ENCODE measurements around the gene EVI2B. TPM values are rescaled to one million over a fixed set of nuclear protein-coding genes. Genes with fewer than 3 reads are reported as not detected.
A peak's percentile ranks its signal among the peaks of the same experiment; 100 is the strongest.
"Not testable (repeated sequence)": the region's sequence is repeated elsewhere in the genome, so short reads cannot be mapped to it uniquely, and the experiment has no call there.

EVI2B gene
- total RNA-seq, 2 donors from 2014 or later: 28.0 to 37.3 TPM

DNA sequence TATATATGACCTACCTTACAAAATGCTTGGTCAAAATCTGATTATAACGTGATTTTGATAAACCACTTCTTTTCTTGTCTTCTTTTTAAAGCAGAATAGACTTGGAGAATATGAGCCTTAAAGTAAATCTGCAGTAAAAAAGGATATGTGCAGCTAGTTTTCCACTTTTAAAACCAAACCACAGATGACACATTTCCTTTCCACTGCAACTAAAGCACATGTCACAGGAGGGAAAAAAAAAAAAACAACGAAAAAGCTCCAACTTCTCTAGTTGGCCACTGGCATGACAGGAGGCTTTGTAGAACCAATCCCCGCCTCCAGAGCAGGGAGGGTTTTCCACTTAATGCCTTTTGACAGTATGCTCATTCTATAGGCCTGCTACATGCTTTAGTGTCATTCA, 7.6 kb upstream of the EVI2B start, which contains the start of gene EVI2A:
Gene EVI2A (minus strand): TSS at position 142 of the 400 bp plus-strand sequence. CDS start 2,609 bp downstream, outside the sequence.
- H3K4me3 Mint-ChIP-seq: peak within 1 kb of the TSS; percentile 68 to 82
- no peaks in the 10 kb centered on the region for H3K27me3 Mint-ChIP-seq (ENCODE audit: low read depth)
- H3K27ac Mint-ChIP-seq: peak within 1 kb of the TSS; percentile 94
- ATAC-seq (replicated peaks in 1 of 2): peak; percentile 90 to 91
- H3K9me3 Mint-ChIP-seq: no peaks in the 10 kb centered on the region
- peaks cover 31% of the 10 kb centered on the region for H3K4me1 Mint-ChIP-seq (ENCODE audit: low read depth)
- DNase-seq: peak; percentile 76 to 87
- peaks cover 3 to 17% of the 10 kb centered on the region in 2 donors for H3K36me3 Mint-ChIP-seq (ENCODE audit: insufficient read depth in 2 of 2)

DNA sequence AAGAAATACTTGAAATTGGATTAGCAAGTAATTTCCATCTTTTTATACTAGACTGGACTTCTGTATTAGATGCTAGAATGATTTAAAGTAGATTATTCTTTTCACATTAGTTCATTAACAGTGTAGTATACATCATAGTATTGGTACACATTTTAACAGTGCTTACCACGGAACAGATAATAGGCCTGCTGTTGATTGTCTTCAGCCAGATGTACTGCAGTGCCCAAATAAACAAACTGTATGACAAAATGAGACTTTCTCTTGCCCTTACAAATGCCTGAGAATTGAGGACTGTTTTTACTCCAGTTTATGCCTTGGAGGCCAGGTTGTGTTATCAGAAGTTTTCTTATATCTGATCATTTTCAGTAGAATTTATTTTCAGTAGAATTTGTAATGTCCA, 6.9 kb upstream of the EVI2B start:
- no peaks in the 10 kb centered on the region for H3K27me3 Mint-ChIP-seq (ENCODE audit: low read depth)

DNA sequence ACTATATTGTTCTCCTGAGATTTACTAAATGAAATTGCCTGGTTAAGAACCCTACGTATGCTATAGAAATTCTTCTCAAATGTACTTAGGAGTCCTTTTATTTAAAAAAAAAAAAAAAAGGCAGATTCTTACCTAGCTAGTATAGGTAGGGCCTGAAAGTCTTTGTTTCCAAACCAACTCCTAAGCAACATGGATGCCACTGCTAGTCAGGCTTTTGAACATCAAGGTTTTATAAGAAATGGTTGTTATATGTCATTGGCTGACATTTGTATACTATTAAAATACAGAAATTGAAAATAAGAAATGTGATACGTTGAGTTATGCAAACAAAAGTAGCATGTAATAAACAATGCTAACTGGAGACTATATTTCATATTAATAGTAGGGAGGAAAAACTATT, 6.4 kb upstream of the EVI2B start:
- Mint-ChIP-seq H3K27me3 (ENCODE audit: low read depth) (no peaks in the 10 kb centered on the region), H3K36me3 (ENCODE audit: insufficient read depth in 2 of 2) (peaks cover 3 to 17% of the 10 kb centered on the region in 2 donors), H3K9me3 (no peaks in the 10 kb centered on the region), H3K27ac (peak overlapping the region; percentile 94), H3K4me1 (ENCODE audit: low read depth) (peaks cover 42% of the 10 kb centered on the region), H3K4me3 (peak overlapping the region; percentile 68 to 82)
- DNase-seq (no peak), ATAC-seq (replicated peaks in 1 of 2) (no peak)

More for the DNA sequence above, 6.9 kb upstream of the EVI2B start:
- Mint-ChIP-seq H3K4me3 (peak overlapping the region; percentile 68 to 82), H3K4me1 (ENCODE audit: low read depth) (peaks cover 38% of the 10 kb centered on the region), H3K36me3 (ENCODE audit: insufficient read depth in 2 of 2) (peaks cover 3 to 17% of the 10 kb centered on the region in 2 donors), H3K27ac (peak overlapping the region; percentile 94), H3K9me3 (no peaks in the 10 kb centered on the region)
- DNase-seq (no peak), ATAC-seq (replicated peaks in 1 of 2) (no peak)

DNA sequence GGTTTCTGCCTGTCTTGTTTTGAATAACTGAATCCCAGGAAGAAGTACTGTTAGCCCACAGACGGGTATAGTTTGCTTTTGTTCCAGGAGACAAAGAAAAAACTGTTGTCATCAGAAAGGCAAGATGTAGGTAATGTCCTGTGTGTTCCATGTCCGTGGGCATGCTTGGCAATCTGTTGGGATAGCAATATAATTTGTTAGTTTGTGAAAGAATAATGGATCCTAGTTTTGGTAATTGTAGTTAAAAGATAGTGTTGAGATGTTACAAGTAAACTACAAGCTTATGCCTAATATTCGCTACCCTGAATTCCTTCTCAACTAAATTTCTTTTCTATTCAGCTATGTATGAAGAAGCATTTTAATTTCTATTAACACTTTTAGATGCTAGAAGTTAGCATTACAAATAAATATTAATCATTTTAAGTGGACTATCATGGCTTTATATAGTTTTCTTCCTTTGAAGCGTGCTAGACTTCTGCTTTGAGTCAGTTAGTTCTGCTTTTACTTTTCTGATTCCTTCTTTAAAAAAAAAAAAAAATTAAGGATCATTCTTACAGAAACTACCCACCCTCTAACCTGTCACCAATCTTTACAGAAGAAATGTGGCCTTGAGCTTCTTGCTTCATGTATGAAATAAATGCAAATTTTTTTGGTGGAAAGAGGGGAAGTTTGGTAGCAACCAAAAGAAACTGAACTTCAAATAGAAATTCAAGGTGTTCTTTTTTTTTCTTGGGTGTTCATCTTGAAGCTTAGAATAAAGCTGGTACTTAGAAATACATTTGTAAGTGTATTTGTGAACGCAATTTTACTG, 5.2 kb upstream of the EVI2B start:
- DNase-seq (no peak), ATAC-seq (replicated peaks in 1 of 2) (peak; percentile 27 to 28)
- H3K27me3 Mint-ChIP-seq (ENCODE audit: low read depth): no peaks in the 10 kb centered on the region
- H3K36me3 Mint-ChIP-seq (ENCODE audit: insufficient read depth in 2 of 2): peaks cover 3 to 17% of the 10 kb centered on the region in 2 donors
- peaks cover 0 to 1% of the 10 kb centered on the region in 2 donors for H3K9me3 Mint-ChIP-seq
- H3K4me1 Mint-ChIP-seq (ENCODE audit: low read depth): peaks cover 51% of the 10 kb centered on the region
- H3K4me3 Mint-ChIP-seq: peak overlapping the region; percentile 68 to 82
- H3K27ac Mint-ChIP-seq: peak overlapping the region; percentile 94

DNA sequence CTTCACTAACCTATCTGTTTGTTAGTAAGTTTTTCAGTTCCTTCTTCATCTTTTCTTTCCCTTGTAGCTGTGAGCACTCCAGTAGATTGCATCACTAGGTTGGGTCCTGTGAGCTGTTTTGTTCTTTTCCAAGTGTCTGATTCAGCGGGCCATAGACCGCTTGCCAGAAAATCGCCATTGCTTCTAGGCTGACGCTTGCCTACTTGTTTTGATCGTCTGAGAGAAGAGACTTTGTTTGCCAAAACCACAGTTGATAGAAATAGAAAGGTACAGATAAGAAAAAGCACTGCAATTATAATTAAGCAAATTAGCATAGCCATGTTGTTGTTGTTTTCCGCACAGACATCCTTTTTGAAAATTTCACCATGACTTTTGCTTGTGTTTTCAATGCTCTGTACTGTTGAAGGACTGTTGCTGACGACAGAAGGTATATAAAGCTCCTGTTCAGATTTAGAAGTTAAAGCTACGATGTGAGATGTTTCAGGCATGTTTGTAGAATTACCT, 4.5 kb upstream of the EVI2B start:
- Mint-ChIP-seq H3K27me3 (ENCODE audit: low read depth) (no peaks in the 10 kb centered on the region), H3K4me3 (peak overlapping the region; percentile 68 to 82), H3K27ac (peak overlapping the region; percentile 94), H3K36me3 (ENCODE audit: insufficient read depth in 2 of 2) (peaks cover 3 to 17% of the 10 kb centered on the region in 2 donors), H3K4me1 (ENCODE audit: low read depth) (peaks cover 51% of the 10 kb centered on the region), H3K9me3 (peaks cover 0 to 1% of the 10 kb centered on the region in 2 donors)
- ATAC-seq (replicated peaks in 1 of 2): peak; percentile 60 to 63
- DNase-seq: peak; percentile 67 to 74

DNA sequence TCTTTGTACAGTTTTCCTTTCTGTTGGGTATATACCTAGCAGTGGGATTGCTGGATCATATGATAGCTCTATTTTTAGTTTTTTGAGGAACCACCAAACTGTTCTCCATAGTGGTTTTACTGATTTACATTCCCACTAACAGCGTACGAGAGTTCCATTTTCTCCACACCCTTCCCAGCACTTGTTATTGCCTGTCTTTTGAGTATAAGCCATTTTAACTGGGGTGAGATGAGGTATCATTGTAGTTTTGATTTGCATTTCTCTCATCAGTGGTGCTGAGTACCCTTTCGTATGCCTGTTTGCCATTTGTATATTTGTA, 887 bp upstream of the EVI2B start:
- Mint-ChIP-seq H3K27me3 (ENCODE audit: low read depth) (no peaks in the 10 kb centered on the region), H3K36me3 (ENCODE audit: insufficient read depth in 2 of 2) (peaks cover 7 to 19% of the 10 kb centered on the region in 2 donors), H3K4me3 (peak overlapping the region; percentile 50 to 64), H3K4me1 (ENCODE audit: low read depth) (peaks cover 59% of the 10 kb centered on the region), H3K9me3 (peaks cover 0 to 1% of the 10 kb centered on the region in 2 donors), H3K27ac (peak overlapping the region; percentile 98)
- ATAC-seq (replicated peaks in 1 of 2) (no peak), DNase-seq (no peak)

DNA sequence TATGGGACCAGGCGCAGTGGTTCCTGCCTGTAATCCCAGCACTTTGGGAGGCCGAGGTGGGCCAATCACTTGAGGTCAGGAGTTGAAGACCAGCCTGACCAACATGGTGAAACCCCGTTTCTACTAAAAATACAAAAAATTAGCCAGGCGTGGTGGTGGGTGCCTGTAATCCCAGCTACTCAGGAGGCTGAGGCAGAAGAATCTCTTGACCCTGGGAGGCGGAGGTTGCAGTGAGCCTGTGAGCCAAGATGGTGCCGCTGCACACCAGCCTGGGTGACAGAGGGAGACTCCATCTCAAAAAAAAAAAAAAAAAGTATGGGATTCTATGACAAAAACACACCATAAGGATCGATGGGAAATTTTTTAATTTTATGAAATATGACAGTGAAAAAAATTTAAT, 1.6 kb downstream of the EVI2B start:
- not testable (repeated sequence) for H3K27me3 Mint-ChIP-seq (ENCODE audit: low read depth); H3K9me3 Mint-ChIP-seq; ATAC-seq (replicated peaks in 1 of 2)
- Mint-ChIP-seq H3K4me3 (peak overlapping the region; percentile 76 to 88), H3K4me1 (ENCODE audit: low read depth) (peaks cover 65% of the 10 kb centered on the region), H3K27ac (peak overlapping the region; percentile 97), H3K36me3 (ENCODE audit: insufficient read depth in 2 of 2) (peaks cover 6 to 13% of the 10 kb centered on the region in 2 donors)
- DNase-seq: peak; percentile 42 to 51

DNA sequence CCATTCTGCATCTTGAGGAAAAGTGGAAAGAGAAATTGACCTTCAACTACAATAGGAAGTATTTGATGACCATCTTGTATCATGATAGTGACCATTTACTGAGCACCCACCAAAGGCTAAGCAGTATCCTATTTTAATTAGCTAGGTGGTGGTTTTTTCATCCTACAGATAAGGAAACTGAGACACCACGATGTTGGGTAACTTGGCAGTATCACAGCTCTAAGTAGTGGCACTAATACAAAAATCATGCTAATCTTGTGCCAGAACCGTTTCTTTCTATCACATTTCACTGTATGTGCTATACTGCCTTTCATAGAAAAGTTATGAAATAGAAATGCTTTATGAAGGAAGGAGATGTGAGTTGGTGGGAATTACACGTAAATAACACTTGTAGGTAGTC, 2.3 kb downstream of the EVI2B start:
- Mint-ChIP-seq H3K4me3 (peak overlapping the region; percentile 76 to 88), H3K27me3 (ENCODE audit: low read depth) (no peaks in the 10 kb centered on the region), H3K27ac (peak overlapping the region; percentile 97), H3K36me3 (ENCODE audit: insufficient read depth in 2 of 2) (peaks cover 6 to 9% of the 10 kb centered on the region in 2 donors), H3K4me1 (ENCODE audit: low read depth) (peaks cover 63% of the 10 kb centered on the region), H3K9me3 (peaks cover 0 to 1% of the 10 kb centered on the region in 2 donors)
- DNase-seq (no peak), ATAC-seq (replicated peaks in 1 of 2) (no peak)

DNA sequence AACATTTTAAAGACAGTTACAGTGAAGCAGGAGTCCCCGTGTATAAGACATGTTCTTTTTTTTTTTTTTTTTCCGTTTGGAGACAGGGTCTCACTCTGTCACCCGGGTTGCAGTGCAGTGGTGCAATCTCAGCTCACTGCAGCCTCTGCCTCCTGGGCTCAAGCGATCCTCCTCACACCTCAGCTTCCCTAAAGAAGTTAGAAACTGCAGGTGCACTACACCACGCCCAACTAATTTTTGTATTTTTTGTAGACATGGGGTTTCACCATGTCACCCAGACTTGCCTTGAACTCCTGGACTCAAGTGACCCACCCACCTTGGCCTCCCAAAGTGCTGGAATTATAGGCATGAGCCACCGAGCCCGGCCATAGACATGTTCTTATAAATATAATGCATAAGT, 3.0 kb downstream of the EVI2B start:
- peak in 1 of 2 donors; percentile 12 for ATAC-seq (replicated peaks in 1 of 2)
- peak; percentile 15 to 28 for DNase-seq
- H3K27me3 Mint-ChIP-seq (ENCODE audit: low read depth): no peaks in the 10 kb centered on the region
- peaks cover 9 to 12% of the 10 kb centered on the region in 2 donors for H3K36me3 Mint-ChIP-seq (ENCODE audit: insufficient read depth in 2 of 2)
- peak overlapping the region; percentile 76 to 88 for H3K4me3 Mint-ChIP-seq
- peaks cover 63% of the 10 kb centered on the region for H3K4me1 Mint-ChIP-seq (ENCODE audit: low read depth)
- peaks cover 0 to 4% of the 10 kb centered on the region in 2 donors for H3K9me3 Mint-ChIP-seq
- H3K27ac Mint-ChIP-seq: peak overlapping the region; percentile 97

DNA sequence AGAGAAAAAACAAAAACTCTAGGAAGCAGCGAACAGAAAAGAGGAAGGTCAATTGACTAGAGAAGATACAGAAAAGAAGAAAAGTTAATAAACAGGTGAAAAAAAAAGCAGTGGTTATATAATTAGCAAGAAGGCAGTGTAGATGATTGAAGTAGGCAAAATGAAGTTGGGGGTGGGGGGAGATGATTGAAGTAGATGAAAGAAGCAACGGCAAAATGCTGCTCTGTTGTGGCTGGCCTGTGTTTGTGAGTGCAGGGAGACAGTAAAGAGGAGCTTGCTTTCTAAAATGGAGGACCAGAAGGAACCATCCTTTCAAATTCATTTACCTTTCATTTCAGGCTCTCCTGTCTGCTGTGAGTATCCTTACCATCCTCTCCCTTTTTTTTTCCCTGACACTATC, 3.6 kb downstream of the EVI2B start:
- DNase-seq (peak; percentile 31 to 39), ATAC-seq (replicated peaks in 1 of 2) (peak; percentile 35 to 49)
- Mint-ChIP-seq H3K27ac (peak overlapping the region; percentile 92), H3K36me3 (ENCODE audit: insufficient read depth in 2 of 2) (peaks cover 11 to 18% of the 10 kb centered on the region in 2 donors), H3K4me3 (peak overlapping the region; percentile 76 to 88), H3K9me3 (peaks cover under 1 to 5% of the 10 kb centered on the region in 2 donors), H3K4me1 (ENCODE audit: low read depth) (peaks cover 62% of the 10 kb centered on the region), H3K27me3 (ENCODE audit: low read depth) (no peaks in the 10 kb centered on the region)

DNA sequence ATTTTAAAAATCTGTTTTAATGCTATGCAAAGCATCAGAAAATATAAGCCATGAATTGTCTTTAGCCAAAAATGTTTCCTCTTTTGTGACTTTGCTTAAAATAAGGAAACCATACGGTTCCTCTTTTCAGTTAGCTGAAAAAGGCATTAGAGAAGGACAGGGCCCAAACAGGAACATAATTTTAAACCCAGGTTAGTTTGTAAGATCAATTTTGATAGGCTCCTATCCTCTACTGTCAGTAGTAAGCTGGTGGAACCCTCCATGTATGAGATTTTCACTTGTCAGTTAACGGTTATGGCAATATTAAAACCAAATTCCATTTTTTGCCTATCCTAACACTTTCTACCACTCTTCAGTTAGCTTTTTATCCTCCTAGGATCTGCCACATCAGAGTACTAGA, 4.3 kb downstream of the EVI2B start:
- H3K27me3 Mint-ChIP-seq (ENCODE audit: low read depth): no peaks in the 10 kb centered on the region
- peak overlapping the region; percentile 76 to 88 for H3K4me3 Mint-ChIP-seq
- DNase-seq (no peak), ATAC-seq (replicated peaks in 1 of 2) (no peak)
- H3K36me3 Mint-ChIP-seq (ENCODE audit: insufficient read depth in 2 of 2): peaks cover 15 to 25% of the 10 kb centered on the region in 2 donors
- peaks cover 4 to 10% of the 10 kb centered on the region in 2 donors for H3K9me3 Mint-ChIP-seq
- H3K27ac Mint-ChIP-seq: peak overlapping the region; percentile 92
- peaks cover 63% of the 10 kb centered on the region for H3K4me1 Mint-ChIP-seq (ENCODE audit: low read depth)

DNA sequence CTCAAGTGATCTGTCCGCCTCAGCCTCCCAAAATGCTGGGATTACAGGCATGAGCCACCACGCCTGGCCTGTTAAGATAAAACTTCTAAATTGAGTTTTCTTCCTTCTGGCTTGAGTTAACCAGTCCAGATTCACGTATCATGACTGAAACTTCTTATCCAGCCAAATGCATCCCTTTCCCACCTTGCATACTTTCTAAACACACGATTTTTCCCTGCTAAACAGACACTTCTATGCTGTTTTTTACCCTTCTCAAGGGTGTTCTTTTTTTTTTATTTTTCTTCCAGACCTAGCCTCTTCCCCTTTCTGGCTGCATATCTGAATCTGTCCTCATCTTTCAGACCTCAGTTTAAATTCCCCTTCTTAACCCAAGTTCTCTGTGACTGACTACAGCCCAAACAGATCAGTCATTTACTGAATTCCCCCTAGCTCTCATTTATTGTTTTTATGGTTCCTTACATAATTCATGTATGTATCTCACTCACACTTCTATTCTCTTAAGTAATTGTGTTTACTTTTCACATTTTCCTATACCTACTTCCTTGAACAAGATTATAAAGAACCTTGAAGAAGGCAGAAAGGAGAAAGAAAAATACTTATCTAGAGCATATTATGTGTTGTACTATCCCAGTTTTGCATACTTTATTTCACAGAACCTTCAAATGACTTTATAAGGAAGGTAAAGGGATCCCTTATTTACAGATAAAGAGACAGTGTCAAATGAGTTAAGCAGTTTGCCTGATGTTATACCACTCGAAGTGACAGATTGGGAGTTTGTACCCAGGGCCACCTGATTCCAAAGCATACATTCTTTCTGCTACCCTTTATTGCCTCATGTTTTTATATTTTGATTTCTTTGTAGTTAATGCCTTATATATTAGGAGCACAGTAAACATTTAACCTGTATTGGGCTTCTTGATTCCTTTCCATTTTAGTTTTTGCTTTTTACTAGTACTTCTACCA, 5.2 kb downstream of the EVI2B start:
- Mint-ChIP-seq H3K36me3 (ENCODE audit: insufficient read depth in 2 of 2) (peaks cover 19 to 33% of the 10 kb centered on the region in 2 donors), H3K4me3 (peak overlapping the region; percentile 76 to 88), H3K27me3 (ENCODE audit: low read depth) (no peaks in the 10 kb centered on the region), H3K9me3 (peaks cover 4 to 12% of the 10 kb centered on the region in 2 donors), H3K27ac (peak overlapping the region; percentile 92), H3K4me1 (ENCODE audit: low read depth) (peaks cover 65% of the 10 kb centered on the region)
- DNase-seq: no peak
- ATAC-seq (replicated peaks in 1 of 2): peak; percentile 75 to 79
